Femur (tissue), 1 donor: Measurements from ENCODE around the gene TRIM50.
A peak's percentile ranks its signal among the peaks of the same experiment; 100 is the strongest.
"Not testable (repeated sequence)": the region's sequence is repeated elsewhere in the genome, so short reads cannot be mapped to it uniquely, and the experiment has no call there.

ENCODE experiments used
- DNase-seq: peaks from one replicate; pipeline ENCODE4 v3.0.0-alpha.2; 2017

Gene TRIM50

GRCh38 chr7:73327922-73328321, at the start of gene TRIM50, which contains the start of gene FKBP6:
TSS of gene TRIM50 (minus strand) at chr7:73328082. CDS start at chr7:73324787, 3,295 bp downstream.
TSS of gene FKBP6 (plus strand) at chr7:73328161. CDS start at chr7:73328429, 268 bp downstream.
- not testable (repeated sequence) for DNase-seq

GRCh38 chr7:73376671-73377412, 49.0 kb upstream of the TRIM50 start:
- DNase-seq: no peak

GRCh38 chr7:73376262-73376661, 48.4 kb upstream of the TRIM50 start:
- DNase-seq: not testable (repeated sequence)

GRCh38 chr7:73373741-73374140, 45.9 kb upstream of the TRIM50 start:
- no peak for DNase-seq

GRCh38 chr7:73369622-73370021, 41.7 kb upstream of the TRIM50 start:
- DNase-seq: no peak

DNA sequence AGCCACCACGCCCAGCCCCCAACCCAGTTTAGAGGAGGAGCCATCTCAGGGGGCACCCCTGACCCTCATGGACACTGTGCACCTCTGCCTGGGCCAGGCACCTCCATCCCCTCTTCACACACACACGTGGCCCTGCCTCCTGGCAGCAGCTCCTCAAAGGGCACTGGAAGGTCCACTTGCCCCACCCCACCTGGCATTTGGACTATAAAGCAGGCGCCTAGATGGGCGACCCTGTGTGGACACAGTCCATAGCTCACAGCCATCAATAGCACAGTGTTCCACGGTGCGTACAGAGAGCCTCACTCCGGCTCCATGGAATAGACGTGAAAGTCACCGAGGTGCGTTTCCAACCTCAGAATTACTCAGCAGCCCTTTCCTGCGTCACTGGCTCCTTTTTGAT, 41.1 kb upstream of the TRIM50 start:
- DNase-seq: no peak

DNA sequence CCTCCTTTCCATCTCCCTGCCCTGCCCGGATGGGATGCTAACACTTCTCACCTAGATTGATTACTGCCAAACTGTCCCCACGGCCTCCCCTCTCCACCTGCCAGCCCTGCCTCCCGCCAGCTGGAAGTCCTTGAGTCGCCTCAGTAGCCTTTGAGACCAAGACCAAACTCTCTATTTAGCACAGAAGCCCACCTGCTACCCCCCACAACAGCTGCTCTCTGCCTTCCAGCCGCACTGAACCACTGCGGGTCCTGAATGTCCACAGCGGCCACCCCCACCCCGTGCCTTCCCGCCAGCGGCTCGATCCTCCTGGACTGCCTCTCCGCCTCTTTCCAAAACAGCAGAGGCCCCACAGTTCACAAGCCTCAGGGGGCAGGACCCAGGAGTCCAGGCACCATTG, 39.1 kb upstream of the TRIM50 start:
- no peak for DNase-seq

- DNase-seq: no peak
Measured at GRCh38 chr7:73366127-73366526, 38.2 kb upstream of the TRIM50 start.

DNA sequence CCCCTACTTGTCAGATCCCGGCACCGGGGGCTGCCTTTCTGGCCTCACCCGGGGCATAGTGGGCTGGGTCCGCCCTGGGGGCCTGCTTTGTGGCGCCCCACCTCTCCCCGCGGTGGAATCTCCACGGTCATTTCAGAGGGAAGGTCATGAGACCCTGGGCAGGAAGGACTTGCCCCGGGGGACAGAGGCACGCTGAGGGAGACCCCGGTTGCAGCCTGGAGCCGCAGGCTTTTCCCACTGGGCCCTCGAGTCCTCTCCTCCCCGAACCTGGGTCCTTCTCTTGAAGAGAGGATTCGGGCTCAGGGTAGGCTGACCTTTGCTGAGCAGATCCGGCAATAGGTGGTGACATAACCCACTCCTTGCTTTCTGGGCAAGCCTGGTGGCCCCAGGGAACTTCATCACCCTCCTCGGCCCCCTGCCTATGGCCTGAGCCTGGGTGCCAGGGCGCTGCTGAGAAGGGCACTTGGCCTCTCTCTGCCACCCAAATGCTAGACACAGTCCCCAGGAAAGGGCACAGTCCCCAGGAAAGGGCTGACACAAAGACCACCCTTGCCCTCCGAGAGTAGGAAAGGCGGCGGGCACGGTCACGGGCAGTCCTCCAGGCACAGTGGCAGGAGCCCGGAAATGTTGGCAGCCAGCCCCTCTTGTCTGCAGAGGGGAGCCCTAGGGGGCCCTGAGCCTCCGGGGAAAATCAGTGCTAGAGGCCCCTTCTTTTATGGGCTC, 36.3 kb upstream of the TRIM50 start:
- no peak for DNase-seq

DNA sequence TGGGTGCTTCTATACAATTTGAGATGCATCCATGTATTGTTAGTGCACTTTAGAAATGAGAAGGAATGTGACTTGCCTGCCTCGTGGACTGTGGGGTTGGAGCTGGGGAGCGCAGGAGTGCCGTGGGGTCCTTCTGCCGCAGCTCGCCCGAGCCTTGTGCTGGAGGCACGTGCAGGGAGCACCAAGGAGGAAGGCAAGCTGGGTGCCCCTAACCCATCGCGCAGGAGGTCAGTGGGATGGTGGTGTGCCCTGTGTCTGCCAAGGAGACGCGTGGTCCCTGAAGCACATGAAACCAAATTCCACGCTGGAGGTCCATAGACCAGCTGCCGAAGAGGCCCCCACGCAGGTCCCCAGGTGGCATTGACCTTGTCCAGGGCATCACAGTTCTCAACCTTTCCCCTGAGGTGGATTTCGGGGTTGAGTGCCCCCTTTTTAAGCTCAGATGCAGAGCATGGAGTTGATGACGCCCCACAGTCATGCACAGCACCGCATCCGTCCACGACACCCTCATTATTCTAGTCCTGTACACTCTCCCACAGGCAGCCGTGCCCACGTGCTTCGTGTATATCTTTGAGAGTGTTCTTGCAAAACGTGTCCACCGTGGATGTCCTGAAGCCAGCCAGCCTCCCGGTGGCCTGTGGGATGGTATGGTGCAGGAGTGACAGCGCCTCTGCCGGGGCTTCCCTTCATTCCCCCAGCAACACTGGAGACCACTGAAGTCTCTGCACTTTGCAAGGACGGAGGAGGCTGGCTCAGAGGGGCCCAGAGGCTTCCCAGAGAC, 35.5 kb upstream of the TRIM50 start:
- no peak for DNase-seq

GRCh38 chr7:73360590-73360989, 32.7 kb upstream of the TRIM50 start:
- not testable (repeated sequence) for DNase-seq

- no peak for DNase-seq
Measured at GRCh38 chr7:73359746-73360375, 32.0 kb upstream of the TRIM50 start.

DNA sequence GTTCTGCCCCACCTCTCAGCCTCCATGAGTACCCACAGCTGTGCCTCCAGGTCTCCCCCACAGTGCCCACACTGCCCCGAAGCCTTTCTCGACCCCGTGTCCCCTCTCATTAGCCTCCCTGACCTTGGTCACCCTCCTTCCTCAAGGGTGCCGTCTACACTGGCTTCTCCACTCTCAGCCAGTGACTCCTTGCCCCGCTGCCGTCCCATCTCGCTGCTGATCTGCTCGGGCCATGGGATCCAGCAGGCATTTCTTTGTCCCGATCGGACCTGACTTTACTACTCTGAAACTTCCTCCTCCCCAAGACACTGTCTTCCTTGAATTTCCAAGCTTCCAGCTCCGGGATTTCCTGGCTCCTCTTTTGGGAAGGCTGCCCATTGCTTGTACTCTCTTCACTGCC, 31.4 kb upstream of the TRIM50 start:
- DNase-seq: no peak

GRCh38 chr7:73358590-73359275, 30.9 kb upstream of the TRIM50 start:
- no peak for DNase-seq

- no peak for DNase-seq
Measured at GRCh38 chr7:73356159-73356558, 28.3 kb upstream of the TRIM50 start.

- DNase-seq: no peak
Measured at GRCh38 chr7:73354821-73355220, 26.9 kb upstream of the TRIM50 start.

- DNase-seq: no peak
Measured at GRCh38 chr7:73354196-73354595, 26.3 kb upstream of the TRIM50 start.

- no peak for DNase-seq
Measured at GRCh38 chr7:73353243-73353642, 25.4 kb upstream of the TRIM50 start.

DNA sequence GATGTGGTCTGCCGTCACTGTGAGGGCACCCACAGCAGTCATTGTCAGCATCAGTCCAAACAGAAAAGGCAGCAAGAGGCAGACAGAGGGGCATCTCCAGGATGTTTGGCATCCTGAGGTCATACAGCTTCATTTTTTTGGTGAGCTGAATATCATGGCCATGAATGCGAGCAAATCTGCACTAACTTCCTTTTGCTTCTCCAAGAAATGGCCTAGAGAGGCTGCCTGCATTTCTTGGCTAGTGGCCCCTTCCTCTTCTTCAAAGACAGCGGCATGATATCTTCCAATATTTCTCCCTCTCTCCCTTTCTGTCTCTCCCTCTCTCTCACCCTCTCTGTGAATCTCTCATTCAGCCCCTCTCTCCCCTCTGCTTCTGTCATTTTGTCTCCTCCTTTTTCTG, 24.9 kb upstream of the TRIM50 start:
- DNase-seq: no peak

DNA sequence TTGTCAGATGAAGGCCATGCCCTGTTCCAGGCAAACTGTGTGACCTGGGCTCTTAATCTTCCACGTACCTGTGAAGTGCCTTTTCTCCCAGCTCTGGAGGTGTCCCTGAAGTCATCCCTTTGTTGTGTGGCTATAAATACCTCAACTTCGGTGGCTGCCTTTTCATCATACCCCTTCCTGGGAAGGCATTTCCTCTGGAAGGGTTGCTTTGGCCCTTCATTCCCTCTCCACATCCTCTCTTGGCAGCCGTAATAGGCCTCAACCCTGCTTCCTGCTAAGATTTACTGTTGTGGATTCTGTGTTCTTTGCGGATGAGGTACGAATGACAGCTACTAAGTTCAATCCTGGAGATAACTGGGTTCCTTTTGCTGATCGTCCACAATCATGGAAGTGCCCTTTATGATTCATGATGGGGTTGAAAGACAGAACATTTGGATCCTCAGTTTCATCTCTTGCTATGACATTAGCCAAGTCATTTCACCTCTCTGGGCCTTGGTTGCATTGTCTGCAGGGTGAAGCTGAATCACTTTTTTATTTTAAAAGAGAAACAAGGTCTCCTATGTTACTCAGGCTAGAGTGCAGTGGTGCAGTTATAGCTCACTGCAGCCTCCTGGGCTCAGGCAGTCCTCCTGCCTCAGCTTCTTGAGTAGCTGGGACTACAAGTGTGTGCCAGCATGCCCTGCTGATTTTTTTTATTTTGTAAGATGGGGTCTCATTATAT, 23.7 kb upstream of the TRIM50 start:
- DNase-seq: no peak

DNA sequence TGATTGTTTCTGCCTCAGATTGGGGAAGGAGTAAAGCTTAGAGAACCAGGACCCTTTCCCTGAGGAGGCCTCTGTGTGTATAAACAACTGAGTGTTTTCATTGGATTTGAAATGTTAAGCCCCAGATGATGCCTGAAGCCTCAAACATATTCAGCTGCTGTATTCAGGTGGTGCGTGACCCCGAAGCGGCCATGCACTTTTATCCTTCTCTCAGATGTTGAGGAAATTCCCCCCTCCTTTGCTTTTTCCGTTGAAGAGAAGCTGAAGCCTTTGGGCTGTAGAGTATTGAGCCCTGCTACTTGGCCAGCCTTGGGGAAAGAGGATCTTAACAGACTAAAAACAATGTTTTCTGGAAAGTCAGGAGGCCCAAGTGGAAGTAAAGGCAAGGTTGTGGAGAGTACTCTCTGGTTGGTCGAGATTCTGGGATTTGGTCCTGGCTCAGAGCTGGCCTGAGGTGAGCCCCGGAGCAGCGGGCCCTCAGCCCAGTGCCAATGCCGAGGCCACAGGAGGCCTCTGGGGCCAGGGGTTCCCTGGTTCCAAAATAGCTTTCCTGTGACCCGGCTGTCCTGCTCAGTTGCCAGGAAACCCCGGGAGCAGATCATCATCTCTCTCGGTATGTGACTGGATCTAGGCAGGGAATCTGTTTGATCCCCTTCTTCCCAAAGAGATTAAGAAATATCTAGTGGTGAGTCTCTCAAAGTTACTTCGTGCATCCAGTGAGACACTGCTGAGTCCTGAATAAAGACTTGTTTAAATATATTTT, 22.6 kb upstream of the TRIM50 start:
- DNase-seq: peak; percentile 40
